Measurements from ENCODE around the gene PLCG2.

Gene PLCG2

GRCh38 chr16:81900456-81900855 is 121.4 kb downstream of the PLCG2 start:
- Histone ChIP-seq H3K4me3 (replicated peaks; ENCODE audit: insufficient read depth, low read length) (no peak overlapping the region), H3K27ac (replicated peaks) (no peak overlapping the region), H3K27me3 (ENCODE audit: insufficient read depth, poor library complexity, severe bottlenecking) (no peaks in the 10 kb centered on the region)
- TF ChIP-seq REST (IDR thresholded peaks at IDR 0.05; ENCODE audit: insufficient replicate concordance, low read depth) (no peak), GABPA (IDR thresholded peaks at IDR 0.05; ENCODE audit: low read depth) (no peak), SPI1 (IDR thresholded peaks at IDR 0.05; ENCODE audit: borderline replicate concordance, low read depth) (no peak), POLR2AphosphoS5 (IDR thresholded peaks at IDR 0.05; ENCODE audit: low read depth) (no peak)
- no peak for DNase-seq (ENCODE audit: low read depth in 1 of 2, low spot score in 1 of 2)

GRCh38 chr16:81901484-81901883 is 122.4 kb downstream of the PLCG2 start:
- Histone ChIP-seq H3K27me3 (ENCODE audit: insufficient read depth, poor library complexity, severe bottlenecking) (no peaks in the 10 kb centered on the region), H3K27ac (replicated peaks) (no peak overlapping the region), H3K4me3 (replicated peaks; ENCODE audit: insufficient read depth, low read length) (no peak overlapping the region)
- no peak for DNase-seq (ENCODE audit: low read depth in 1 of 2, low spot score in 1 of 2)
- TF ChIP-seq GABPA (IDR thresholded peaks at IDR 0.05; ENCODE audit: low read depth) = no peak
- TF ChIP-seq CTCF (IDR thresholded peaks at IDR 0.05; ENCODE audit: insufficient read depth, low read length) = no peak
- TF ChIP-seq SPI1 (IDR thresholded peaks at IDR 0.05; ENCODE audit: borderline replicate concordance, low read depth) = no peak
- no peak for TF ChIP-seq POLR2AphosphoS5 (IDR thresholded peaks at IDR 0.05; ENCODE audit: low read depth)
- no peak for TF ChIP-seq REST (IDR thresholded peaks at IDR 0.05; ENCODE audit: insufficient replicate concordance, low read depth)

- TF ChIP-seq CTCF (IDR thresholded peaks at IDR 0.05; ENCODE audit: insufficient read depth, low read length) = no peak
- TF ChIP-seq SPI1 (IDR thresholded peaks at IDR 0.05; ENCODE audit: borderline replicate concordance, low read depth) = no peak
- no peaks in the 10 kb centered on the region for H3K27me3 ChIP-seq (ENCODE audit: insufficient read depth, poor library complexity, severe bottlenecking)
- no peak for DNase-seq (ENCODE audit: low read depth in 1 of 2, low spot score in 1 of 2)
- no peak overlapping the region for H3K4me3 ChIP-seq (replicated peaks; ENCODE audit: insufficient read depth, low read length)
- H3K27ac ChIP-seq (replicated peaks) = no peak overlapping the region
Measured at GRCh38 chr16:81902025-81902424, 122.9 kb downstream of the PLCG2 start.

GRCh38 chr16:81904320-81904719 is 125.2 kb downstream of the PLCG2 start:
- Histone ChIP-seq H3K27me3 (ENCODE audit: insufficient read depth, poor library complexity, severe bottlenecking) (no peaks in the 10 kb centered on the region), H3K27ac (replicated peaks) (no peak overlapping the region), H3K4me3 (replicated peaks; ENCODE audit: insufficient read depth, low read length) (no peak overlapping the region)
- no peak for TF ChIP-seq POLR2AphosphoS5 (IDR thresholded peaks at IDR 0.05; ENCODE audit: low read depth)
- TF ChIP-seq SPI1 (IDR thresholded peaks at IDR 0.05; ENCODE audit: borderline replicate concordance, low read depth) = no peak
- no peak for TF ChIP-seq REST (IDR thresholded peaks at IDR 0.05; ENCODE audit: insufficient replicate concordance, low read depth)
- no peak for TF ChIP-seq CTCF (IDR thresholded peaks at IDR 0.05; ENCODE audit: insufficient read depth, low read length)
- TF ChIP-seq GABPA (IDR thresholded peaks at IDR 0.05; ENCODE audit: low read depth) = no peak
- no peak for DNase-seq (ENCODE audit: low read depth in 1 of 2, low spot score in 1 of 2)
